GM21786 (cell line): ENCODE results near the gene ADAM30.

ENCODE experiments used
- ATAC-seq: cut with Tn5 transposase; IDR thresholded peaks from one replicate; pipeline ENCODE4 v1.9.1; 2021; ENCODE audit not compliant: unreplicated experiment

ADAM30 gene

DNA sequence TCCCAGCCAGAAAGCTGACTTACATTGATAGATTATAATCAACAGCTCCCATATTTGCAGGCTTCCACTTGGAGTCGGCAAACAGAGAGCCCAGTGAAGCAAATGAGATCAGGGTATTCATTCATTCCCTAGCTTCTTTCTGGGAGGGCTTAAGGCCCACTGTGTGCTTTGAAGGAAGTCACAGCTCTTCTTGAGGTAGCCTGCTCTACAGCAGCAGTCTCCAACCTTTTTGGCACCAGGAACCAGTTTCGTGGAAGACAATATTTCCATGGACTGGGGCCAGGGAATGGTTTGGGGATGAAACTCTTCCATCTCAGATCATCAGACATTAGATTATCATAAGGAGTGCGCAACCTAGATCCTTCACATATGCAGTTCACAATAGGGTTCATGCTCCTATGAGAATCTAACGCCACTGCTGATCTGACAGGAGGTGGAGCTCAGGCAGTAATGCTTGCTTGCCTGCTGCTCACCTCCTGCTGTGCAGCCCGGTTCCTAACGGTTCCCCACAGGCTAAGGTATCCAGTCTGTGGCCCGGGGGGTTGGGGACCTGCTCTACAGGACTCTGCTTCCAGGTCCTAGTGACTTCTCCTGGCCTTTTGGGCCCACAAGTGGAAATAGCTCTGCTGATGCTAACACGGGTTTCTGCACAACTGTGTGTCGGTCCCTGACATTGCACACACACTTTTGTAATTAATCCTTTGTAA is 13.7 kb upstream of the ADAM30 start:
- ATAC-seq: no peak

DNA sequence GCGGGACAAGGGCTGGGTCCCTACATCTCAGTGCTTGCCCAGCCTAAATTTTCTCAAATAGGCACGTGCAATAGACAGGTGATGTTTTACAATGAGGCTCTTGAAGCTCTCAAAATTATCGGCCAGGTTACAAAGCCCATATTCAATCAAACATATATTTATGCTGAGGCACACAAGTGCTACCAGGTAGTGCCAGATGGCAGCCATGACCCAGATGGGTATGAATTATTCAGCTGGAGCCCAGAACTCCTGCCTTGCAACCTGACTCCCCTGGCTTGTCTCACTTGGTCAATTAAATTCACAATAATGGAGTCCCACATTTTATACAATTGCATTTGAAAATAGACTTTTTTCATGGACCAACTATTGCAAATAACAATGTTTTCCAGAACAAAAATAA is 12.3 kb upstream of the ADAM30 start:
- ATAC-seq: no peak

DNA sequence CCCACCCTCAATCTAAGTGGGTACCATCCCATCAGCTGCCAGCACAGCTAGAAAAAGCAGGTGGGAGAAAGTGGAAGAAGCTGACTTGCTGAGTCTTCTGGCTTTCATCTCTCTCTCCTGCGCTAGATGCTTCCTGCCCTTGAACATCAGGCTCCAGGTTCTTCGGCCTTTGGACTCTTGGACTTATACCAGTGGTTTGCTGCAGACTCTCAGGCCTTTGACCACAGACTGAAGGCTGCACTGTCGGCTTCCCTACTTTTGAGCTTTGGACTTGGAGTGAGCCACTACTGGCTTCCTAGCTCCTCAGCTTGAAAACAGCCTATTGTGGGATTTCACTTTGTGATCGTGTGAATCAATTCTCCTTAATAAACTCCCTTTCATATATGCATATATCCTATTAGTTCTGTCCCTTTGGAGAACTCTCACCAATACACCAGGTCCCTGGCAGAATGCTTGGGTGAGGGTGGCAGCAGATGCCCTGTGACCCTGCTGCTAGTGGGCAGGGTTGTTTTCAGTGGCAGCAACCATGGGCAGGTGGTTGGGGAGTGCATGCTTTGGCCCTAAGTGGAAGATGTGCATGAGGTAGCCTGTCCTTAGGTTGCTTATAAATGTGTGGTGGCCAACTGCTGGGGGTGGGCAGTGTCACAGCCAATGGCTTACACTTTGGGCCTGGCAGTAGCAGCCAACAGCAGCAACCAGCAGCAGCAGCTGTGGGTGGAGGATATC is 10.8 kb upstream of the ADAM30 start:
- ATAC-seq: no peak

DNA sequence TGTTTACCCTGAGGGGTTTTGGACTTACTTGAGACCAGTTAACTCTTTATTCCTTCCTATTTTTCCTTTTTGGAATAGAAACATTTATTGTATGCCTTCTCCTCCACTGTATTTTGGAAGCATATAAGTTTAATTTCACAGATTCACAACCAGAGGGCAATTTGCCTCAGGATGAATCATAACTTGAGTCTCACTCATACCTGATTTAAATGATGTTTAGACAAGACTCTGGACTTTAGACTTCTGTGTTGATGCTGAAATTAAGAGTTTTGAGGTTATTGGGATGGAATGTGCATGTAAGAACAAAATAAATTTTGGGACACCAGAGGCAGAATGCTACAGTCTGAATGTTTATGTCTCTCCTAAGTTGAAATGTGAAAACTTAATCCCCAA is 7.1 kb upstream of the ADAM30 start:
- no peak for ATAC-seq

DNA sequence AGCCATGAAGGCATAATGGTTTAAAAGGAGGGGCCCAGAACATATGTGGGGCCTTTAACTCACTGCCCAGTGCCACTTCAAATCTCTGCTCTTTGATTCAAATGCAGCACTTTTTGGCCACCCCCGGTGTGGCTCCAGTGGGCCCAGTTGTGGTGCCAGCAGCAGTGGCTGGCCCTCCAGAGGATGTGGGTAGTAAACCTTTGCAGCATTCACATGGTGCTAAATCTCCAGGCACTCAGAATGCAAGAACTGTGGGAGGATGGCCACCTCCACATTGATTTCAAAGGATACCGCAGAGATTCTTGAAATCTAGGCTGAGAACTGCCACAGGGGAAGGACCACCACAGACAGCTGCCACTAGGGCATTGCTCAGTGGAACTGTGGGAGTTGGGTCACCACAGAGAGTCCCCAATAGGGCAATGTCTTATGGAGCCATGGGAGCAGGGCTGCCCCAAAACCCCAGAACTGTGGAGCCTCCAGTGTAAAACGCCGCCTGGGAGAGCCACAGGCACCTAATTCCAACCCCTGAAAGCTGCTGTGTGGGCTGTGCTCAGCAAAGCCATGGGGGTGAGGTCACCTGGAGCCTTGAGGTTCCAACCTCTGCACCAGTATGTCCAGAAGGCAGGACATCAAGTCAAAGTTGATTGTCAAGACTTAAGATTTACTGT is 6.6 kb upstream of the ADAM30 start:
- no peak for ATAC-seq

DNA sequence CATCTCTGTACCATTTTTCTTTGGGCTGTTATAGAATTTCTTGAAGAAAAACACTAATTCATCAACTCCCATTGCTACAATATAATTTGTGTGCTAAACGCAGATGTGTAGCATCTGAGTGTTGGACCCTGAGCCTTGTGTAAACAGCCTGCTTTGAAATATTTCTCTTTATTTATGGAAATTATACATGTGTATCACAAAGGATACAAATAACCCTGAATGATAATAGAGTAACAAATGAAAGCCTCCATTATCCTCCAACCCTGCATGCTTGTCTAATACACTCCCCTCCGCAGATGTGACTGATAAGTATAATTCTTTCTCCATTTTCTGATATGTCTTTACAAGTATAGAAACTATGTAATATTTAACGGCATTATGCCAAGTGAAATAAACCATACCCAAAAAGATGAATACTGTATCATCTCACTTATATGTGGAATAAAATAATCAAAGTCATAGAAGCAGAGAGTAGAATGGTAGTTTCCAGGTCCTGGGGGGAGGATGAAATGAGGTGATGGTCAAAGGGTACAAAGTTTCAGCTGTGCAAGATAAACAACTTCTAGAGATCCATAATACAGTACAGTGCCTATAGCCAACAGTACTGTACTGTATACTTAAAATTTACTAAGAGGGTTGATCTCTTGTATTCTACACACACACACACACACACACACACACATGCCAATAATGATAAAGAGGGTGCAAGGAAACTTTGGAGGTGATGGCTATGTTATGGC is 2.8 kb upstream of the ADAM30 start:
- ATAC-seq: no peak

DNA sequence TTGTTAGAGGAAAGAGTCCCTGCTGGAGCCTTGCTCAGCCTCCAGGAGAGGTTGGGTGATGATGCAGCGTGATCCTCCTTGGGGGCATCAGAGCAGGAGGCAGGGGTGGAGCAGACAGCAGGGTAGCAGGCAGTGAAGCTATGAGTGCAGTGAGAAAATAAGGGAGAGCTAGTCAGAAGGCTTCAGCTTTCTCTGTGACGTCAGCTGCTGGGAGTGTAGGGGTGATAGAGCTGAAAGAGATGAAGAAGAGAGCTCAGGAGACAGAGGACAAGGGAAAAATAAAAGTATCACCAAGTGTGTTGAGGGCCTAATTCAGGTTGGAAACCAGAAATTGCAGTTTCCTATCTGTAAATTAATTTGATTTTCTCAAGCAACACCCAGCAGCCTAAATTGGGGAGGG is 2.2 kb upstream of the ADAM30 start:
- ATAC-seq: no peak

DNA sequence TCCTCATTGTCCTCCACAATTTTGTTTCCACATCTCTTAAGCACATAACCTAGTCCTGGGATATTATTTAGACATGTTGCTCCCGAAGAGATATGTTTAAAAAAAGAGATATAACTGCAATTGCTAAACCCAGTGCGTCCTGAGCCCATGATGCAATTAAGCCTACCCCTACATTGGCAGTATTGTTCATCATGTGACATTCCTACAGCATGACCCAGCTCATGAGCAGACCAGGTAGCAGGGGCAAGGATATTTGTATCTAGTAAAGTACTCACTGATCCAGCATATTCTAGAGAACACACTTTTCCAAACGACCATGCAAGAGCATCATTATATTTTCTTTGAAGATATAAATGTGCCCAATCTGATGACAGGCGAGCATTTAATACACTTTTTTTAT is 1.2 kb downstream of the ADAM30 start:
- ATAC-seq: no peak

DNA sequence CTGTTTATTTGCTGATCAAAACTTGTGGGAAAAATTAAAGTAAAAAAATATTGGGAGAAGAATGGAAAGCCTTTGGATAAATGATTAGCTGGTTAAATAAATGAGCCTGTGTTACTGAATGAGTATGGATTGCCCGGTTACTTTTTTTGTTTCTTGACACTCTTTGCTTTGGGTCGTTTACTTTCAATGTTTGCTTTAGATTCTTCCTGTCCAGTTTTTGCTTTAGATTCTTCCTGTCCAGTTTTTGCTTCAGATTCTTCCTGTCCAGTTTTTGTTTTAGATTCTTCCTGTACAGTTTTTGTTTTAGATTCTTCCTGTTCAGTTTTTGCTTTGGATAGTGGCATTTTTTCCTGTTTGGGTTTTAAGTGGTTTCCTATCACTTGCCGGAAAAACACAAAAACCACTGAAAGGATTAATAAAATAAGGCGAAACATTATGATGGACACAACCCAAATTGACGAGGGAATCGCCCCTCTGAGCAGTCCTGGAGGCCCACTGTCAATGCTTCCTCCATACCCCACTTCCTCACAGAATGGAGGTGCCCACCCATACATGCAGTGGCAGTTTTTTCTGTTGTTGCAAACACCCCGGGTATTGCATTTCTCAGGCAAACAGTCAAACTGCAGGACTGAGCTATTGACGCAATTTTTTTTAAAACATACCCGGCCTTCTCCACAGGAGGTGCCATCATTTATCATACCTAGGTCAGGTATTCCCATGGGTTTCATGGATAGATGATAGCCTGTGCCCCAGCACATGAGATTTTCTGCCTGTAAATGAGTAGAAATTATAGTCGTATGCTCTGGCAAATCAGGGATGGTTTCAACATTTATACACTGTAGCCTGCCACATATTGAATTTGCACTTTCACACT is 2.3 kb downstream of the ADAM30 start:
- no peak for ATAC-seq

DNA sequence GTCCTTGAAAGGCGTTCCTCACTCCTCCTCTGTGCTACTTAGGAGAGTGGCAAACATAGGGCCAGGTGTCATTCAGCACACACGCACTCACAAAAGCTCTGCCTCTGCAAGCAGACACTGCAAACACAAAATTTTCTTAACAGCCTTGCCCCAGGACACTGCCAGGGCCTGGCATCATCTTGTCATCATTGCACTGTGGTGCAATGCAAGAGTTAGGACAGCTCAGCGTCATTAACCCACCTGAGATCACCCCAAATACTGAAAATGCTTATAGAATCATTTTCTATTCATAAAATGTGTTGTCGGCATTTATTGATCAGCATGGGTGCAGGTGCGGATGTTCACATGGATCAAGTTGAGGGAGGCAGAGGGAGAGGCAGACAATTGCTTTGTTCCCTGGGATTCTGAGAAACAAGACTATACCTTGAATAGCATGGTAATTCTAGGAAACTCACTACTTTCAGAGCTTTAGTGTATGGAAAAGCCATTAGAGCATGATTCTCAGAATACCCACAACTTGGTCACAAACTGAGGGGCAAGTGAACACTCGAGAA is 3.0 kb downstream of the ADAM30 start:
- ATAC-seq: no peak

DNA sequence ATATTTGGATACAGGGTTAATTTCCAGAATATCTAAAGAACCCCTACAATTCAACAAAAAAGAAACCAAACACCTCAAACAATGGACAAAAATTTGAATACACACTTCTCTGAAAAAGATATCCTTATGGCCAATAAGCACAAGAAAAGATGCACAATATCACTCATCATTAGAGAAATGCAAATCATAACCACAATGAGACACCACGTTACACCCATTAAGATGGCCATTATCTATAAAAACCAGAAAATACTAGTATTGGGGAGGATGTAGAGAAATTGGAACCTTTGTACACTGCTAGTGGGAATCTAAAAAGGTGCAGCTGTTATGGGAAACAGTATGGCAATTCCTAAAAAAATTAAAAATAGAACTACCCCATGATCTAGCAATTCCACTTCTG is 4.9 kb downstream of the ADAM30 start:
- ATAC-seq: no peak

DNA sequence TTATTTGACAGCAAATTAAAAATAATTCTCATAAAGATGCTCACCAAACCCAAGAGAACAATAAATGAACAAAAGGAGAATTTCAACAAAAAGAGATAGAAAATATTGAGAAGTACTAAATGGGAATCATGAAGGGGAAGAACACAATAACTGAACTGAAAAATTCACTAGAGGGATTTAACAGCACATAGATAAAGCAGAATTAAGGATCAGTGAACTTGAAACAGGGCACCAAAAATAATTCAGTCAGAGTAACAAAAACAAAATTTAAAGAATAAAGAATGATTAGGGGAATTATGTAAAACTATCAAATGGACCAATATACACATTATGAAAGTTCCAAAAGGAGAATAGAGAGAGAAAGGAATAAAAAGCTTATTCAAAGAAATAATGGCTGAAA is 7.8 kb downstream of the ADAM30 start:
- ATAC-seq: no peak

DNA sequence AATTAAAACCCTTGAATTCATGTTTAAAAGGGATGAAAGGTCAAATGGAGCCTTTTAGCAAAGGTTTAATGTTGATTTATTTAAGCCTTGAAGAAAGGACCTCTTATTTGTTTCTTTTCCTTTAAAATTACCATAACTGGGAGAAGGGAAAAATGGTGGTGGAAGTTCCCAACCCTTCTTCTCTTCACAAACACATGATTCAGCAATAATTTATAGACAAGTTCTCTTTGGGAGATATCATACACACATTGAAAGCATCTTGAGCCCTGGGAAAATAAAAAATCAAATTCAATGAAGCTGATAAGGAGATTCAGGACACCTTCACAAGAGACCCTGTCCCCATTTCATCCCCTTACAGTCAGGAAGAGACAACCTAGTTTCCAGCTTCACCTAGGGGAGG is 8.9 kb downstream of the ADAM30 start:
- no peak for ATAC-seq

DNA sequence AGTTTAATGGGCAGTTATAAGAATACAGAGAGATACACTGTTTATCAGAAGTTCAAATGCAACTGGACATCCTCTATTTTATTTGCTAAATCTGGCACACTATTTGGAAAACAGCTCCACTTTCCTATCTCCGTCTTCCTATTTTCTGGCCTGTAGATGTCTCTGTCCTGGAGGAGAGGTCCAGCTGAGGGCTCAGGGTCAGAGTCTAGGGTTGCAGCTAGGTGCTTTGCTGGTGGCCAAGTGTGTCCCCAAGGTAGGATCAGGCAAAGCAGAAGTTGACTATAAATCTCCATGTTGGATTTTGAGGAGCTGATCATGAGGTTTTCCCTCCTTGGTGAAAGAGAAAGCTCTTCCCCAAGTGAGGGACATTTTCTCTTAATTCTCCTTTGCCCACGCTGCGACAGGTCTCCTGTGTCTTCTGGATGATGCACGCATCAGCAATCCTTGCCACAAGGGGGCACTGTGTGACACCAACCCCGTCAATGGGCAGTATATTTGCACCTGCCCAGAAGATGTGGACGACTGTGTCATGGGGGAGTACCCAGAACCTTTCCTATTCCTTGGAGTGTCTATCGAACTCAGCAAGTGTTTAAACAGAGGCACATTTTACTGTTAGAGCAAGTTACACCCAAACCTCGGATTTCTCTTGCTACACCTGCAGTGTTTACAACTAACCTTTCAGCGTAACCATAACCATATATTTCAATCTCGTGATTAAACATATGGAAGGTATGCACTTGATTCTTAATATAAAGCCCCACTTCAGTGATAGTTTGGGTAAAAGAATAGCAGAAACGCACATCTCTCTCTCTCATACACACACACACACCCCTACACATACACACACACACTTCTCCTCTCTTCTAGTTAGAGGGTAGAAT is 10.2 kb downstream of the ADAM30 start:
- no peak for ATAC-seq

DNA sequence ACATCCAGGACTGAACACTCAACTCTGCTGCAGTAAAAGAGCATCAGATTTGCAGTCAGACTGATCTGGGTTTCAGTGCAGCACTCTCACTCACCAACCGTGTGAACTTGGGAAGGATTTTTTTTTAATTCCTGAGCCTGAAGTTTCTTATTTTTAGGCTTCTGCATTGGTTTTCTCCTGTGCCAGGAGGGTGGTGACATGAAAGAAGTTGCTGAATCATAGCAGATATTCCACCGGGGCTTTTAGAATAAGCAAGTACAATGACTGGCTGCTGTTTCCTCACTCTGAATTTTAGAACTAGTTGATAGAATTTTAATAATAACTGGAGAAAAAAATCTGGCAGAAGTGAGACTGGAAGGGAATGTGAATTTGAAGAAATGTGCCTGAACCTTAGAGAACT is 11.6 kb downstream of the ADAM30 start:
- ATAC-seq: no peak

DNA sequence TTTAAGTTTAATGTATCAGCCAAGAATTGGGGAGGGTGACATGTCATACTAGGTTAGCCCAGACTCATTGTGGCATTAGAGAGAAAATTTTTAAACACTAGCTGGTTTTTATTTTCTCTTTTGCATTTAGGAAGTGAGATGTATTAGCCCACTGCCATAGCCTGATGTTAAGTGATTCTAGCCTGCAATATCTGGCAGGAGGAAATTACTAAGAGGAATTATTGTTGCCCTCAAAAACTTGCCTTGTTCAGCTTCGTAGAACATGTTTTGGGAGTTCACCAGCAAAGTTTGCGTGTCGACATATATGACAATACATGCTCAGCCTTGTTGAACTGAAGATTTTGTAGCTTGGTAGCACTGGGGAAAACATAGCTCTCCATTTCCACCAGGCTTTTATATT is 12.5 kb downstream of the ADAM30 start:
- ATAC-seq: no peak

DNA sequence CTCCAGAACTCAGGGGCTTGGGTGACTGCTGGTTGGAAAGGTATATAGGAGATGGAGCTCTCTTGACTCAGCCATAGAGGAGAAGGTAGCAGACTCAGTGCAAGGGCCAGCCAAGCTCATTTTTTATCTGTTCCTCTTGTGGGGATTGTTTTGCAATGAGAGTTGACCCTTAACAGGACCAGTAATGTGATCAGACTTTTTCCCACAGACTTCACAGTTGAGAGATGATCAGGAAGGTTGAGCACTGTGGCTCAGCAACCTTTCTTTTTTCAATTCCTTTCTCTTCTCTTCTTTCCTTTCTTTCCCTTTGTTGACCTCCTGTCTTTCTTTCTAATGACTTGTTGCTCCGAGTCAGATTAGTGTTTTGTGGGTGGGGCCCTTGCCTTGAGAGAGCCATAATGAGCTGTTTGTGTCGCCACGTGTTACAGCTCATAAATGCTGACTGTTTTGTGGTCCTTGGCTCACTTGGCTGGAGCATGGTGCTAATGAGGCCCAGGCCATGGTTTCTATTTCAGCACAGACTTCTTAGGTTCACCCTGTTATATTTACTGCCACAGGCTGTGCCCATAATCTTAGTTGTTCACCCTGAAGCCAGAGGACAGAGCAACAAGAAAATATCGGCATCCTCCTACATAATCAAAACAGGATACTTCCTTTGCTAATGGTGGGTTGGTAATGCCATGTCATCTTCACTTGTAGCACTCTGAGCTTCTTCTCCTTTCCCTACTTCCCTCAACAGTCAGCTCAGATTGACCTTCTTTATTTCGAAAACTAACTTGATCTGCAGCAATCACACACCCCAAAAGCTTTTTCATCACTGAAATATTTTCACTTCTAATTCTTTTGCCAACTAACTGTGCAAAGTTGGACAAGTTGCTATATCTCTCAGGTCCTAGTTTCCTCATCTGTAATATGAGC is 13.9 kb downstream of the ADAM30 start:
- ATAC-seq: no peak
